HEK293 (cell line): ENCODE data around the gene LMO3.

ENCODE experiments used
- ZNF223 ChIP-seq: fragments of 450-650 bp; formaldehyde crosslinking; IDR thresholded peaks from 2 replicates; pipeline ENCODE4 v1.5.1; 2016; ENCODE audit warnings: missing biosample characterization, missing genetic modification characterization
- ZSCAN30 ChIP-seq: fragments of 450-650 bp; IDR thresholded peaks from 2 replicates; pipeline ENCODE4 v1.5.1; 2018; ENCODE audit warnings: missing biosample characterization, mild to moderate bottlenecking, missing genetic modification characterization, moderate library complexity
- TF ChIP-seq, protein P1 (sequence below): fragments of 450-650 bp; formaldehyde crosslinking; IDR thresholded peaks from 2 replicates; pipeline ENCODE4 v1.5.1; 2016; ENCODE audit warnings: missing biosample characterization, missing genetic modification characterization

DNA sequence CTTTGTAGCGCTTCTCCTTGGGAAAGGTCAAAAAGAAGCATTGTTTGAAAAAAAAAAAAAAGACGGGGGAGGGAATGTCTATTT is at the start of gene LMO3:
- no peak for TF ChIP-seq ZNF223 (tag by site-specific recombination)
- TF ChIP-seq, protein P1, sequence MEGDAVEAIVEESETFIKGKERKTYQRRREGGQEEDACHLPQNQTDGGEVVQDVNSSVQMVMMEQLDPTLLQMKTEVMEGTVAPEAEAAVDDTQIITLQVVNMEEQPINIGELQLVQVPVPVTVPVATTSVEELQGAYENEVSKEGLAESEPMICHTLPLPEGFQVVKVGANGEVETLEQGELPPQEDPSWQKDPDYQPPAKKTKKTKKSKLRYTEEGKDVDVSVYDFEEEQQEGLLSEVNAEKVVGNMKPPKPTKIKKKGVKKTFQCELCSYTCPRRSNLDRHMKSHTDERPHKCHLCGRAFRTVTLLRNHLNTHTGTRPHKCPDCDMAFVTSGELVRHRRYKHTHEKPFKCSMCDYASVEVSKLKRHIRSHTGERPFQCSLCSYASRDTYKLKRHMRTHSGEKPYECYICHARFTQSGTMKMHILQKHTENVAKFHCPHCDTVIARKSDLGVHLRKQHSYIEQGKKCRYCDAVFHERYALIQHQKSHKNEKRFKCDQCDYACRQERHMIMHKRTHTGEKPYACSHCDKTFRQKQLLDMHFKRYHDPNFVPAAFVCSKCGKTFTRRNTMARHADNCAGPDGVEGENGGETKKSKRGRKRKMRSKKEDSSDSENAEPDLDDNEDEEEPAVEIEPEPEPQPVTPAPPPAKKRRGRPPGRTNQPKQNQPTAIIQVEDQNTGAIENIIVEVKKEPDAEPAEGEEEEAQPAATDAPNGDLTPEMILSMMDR (tag by site-specific recombination): no peak
- no peak for TF ChIP-seq ZSCAN30 (tag by site-specific recombination)
